ENCODE results near the gene GRAMD2A.
A peak's percentile ranks its signal among the peaks of the same experiment; 100 is the strongest.

The GRAMD2A gene

DNA sequence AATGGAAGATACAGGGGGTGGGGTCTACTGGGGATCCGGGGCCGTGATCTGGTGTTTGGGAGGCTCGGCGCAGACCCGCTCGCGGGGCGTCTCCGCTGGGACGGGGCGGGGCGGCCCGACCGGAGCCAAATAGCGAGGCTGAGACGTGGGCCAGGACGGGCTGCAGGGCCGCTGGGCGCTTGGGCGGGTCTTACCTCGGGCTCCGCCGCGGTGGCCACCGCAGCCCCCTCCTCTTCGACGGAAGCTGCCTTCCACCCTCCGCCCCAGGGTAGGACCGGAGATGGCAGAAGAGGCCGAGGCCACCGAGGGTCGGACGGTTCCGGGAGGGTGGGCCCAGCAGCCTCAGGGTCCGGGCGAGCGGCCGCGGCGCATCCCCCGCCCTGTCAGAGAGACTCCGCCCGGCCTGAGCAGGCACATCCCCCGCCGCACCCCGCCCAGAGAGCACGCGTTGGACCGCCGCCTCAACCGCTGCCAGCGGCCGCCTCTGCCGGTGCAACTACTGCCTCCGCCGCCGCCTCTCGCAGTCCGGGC lies 80.0 kb downstream of the GRAMD2A start:
- TF ChIP-seq, protein P1, sequence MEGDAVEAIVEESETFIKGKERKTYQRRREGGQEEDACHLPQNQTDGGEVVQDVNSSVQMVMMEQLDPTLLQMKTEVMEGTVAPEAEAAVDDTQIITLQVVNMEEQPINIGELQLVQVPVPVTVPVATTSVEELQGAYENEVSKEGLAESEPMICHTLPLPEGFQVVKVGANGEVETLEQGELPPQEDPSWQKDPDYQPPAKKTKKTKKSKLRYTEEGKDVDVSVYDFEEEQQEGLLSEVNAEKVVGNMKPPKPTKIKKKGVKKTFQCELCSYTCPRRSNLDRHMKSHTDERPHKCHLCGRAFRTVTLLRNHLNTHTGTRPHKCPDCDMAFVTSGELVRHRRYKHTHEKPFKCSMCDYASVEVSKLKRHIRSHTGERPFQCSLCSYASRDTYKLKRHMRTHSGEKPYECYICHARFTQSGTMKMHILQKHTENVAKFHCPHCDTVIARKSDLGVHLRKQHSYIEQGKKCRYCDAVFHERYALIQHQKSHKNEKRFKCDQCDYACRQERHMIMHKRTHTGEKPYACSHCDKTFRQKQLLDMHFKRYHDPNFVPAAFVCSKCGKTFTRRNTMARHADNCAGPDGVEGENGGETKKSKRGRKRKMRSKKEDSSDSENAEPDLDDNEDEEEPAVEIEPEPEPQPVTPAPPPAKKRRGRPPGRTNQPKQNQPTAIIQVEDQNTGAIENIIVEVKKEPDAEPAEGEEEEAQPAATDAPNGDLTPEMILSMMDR (IDR thresholded peaks at IDR 0.05) = no peak
- TF ChIP-seq ZFX (IDR thresholded peaks at IDR 0.05; ENCODE audit: borderline replicate concordance) = no peak
- peak overlapping the region; percentile 88 for H3K27ac ChIP-seq

DNA sequence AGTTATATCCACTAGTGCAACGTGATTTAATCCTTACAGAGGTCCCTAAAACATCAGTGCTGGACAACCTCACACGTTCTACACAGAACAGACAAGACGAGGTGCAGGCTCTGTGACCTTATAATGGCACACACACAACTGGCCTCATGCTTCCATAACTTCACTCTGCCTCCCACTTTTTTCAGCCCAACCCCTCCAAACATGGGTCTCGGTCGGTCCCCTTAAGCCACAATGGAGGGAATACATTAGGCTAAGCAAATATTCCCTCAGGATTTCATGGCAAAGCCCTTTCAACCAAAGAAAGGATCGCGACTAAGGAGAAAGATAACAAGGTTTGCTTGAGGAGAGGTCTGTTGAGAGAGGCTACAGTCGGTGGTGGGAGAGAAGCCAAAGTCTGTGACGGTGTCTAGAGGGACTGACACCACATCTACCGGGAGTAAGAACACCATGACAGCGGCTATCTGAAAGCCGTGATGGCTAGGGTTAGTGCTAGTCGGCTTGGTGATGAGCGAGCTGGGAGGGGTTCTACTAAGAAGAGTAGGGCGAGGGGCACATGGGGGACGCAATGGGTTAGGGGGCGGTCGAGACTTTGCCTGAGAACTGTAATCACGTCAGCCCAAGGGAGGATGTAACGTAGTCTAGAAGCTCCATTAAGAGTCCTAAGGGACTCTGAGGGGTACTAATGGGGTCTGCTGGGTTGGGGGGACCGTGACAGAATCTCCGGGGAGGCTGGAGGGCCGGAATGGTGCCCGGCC lies 80.7 kb downstream of the GRAMD2A start:
- peak overlapping the region; percentile 88 for H3K27ac ChIP-seq
- TF ChIP-seq, protein P1 (IDR thresholded peaks at IDR 0.05) = no peak
- TF ChIP-seq ZFX (IDR thresholded peaks at IDR 0.05; ENCODE audit: borderline replicate concordance) = no peak

DNA sequence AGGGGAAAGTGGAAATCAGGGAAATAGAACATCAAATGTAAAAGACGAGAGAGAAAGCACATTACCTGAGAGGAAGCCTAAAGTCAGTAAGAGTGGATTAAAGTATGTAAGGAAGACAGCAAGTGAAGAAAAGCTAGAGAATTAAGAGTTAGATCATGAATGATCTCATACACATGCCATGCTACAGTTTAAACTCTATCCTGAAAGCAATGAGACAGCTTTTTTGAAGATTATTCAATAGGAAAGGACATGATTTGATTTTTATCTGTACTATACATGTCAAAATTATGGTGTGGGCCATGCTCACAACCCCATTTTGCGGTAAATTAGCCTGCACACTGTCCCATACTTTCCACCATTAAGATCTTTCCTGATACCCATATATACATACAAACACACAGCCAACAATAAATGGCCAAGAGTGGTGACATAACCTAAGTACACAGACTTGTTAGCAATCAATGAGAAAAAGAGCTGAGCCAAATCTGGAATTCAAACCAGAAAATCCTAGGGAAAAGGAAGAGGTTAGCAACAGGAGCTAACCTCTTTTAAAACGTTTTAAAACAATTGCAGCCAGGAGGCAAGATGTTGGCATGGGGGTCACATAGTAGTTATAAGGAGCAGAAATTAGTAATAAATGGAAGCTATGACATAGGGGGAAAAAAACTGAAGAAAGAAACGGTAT lies 84.1 kb downstream of the GRAMD2A start:
- TF ChIP-seq, protein P1 (IDR thresholded peaks at IDR 0.05) = no peak
- TF ChIP-seq ZFX (IDR thresholded peaks at IDR 0.05; ENCODE audit: borderline replicate concordance) = no peak
- H3K27ac ChIP-seq = no peak overlapping the region

DNA sequence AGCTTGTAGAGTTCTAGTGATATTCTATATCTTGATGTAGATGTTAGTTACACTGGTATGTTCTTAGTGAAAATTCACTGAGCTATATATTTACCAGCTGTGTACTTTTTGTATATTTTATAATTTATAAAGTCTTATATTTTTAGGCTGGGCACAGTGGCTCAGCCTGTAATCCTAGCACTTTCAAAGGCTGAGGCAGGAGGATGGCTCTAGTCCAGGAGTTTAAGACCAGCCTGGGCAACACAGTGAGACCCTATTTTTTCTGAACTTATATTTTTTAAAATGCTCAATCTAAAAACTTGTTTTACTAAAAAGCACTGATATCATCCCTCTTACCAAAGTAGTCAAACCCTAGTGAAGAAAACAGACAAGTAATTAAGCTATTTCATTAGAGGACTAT lies 84.8 kb downstream of the GRAMD2A start:
- no peak overlapping the region for H3K27ac ChIP-seq
- TF ChIP-seq ZFX (IDR thresholded peaks at IDR 0.05; ENCODE audit: borderline replicate concordance) = no peak
- TF ChIP-seq, protein P1 (IDR thresholded peaks at IDR 0.05) = no peak

DNA sequence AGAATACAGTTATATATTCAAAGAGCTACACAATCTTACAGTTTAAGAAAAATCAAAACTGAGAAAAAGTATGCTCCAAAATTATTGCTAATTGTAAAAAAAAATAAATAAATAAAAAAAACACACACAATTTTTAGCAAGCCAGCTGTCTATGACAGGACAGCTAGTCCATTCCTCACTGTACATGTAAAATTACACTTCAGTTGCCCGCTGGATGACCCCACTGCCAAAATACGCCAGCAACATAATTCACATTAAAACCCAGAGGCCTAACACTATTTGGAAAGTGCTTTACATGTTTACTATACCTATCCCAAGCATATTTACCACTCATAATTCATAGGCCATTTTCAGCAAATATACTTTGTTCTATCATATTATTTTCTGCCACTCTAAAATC lies 85.5 kb downstream of the GRAMD2A start:
- H3K27ac ChIP-seq = no peak overlapping the region
- no peak for TF ChIP-seq ZFX (IDR thresholded peaks at IDR 0.05; ENCODE audit: borderline replicate concordance)
- TF ChIP-seq, protein P1 (IDR thresholded peaks at IDR 0.05) = no peak

DNA sequence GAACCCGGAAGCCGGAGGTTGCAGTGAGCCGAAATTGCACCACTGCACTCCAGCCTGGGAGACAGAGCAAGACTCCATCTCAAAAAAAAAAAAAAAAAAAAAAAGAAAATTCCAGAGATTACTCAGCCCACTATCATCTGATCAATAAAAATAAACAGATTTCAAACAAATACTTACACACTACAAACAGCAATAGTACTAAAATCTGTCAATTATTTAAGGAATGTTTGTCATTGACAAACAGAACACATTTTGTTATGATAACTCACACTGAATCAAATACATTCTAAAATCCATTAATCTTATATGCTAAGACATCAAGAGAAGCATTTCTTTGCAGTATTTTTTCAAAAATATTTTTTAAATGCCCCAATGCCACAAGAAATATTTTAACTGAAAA lies 87.2 kb downstream of the GRAMD2A start:
- TF ChIP-seq ZFX (IDR thresholded peaks at IDR 0.05; ENCODE audit: borderline replicate concordance) = no peak
- TF ChIP-seq, protein P1 (IDR thresholded peaks at IDR 0.05) = no peak
- no peak overlapping the region for H3K27ac ChIP-seq

All from 22Rv1 (cell line).